Fibroblast of peridontal ligament (primary cell): Measurements from ENCODE around the gene ACSM2A.
"Not testable (repeated sequence)": the region's sequence is repeated elsewhere in the genome, so short reads cannot be mapped to it uniquely, and the experiment has no call there.

Experiments used
- DNase-seq: peaks from one replicate; pipeline ENCODE4 v3.0.0-alpha.2; 2010; ENCODE audit errors: extremely low read depth

ACSM2A gene

GRCh38 chr16:20451364-20451763 is at the start of gene ACSM2A:
ACSM2A (plus strand) TSS chr16:20451521; CDS start chr16:20460115, 8,594 bp downstream.
- not testable (repeated sequence) for DNase-seq

DNA sequence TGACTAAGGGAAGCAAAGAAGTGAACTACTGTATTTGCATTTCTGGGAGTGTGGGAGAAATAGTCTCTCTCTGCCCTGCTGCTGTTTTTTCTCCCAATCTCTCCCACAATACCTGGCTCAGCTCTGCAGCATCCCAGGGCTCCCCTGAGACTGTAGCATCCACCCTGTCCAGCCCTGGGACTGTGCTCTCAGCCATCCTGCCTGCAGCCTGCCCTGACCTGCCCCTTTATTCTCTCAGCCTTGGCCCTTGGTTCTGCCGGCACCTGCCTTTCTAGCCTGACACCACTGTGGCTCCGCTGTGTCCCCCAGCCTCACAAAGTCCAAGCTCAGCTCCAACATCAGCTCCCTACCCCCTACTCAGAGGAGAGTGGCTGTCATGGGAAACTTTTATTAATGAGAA is 48.7 kb upstream of the ACSM2A start:
- DNase-seq: no peak

DNA sequence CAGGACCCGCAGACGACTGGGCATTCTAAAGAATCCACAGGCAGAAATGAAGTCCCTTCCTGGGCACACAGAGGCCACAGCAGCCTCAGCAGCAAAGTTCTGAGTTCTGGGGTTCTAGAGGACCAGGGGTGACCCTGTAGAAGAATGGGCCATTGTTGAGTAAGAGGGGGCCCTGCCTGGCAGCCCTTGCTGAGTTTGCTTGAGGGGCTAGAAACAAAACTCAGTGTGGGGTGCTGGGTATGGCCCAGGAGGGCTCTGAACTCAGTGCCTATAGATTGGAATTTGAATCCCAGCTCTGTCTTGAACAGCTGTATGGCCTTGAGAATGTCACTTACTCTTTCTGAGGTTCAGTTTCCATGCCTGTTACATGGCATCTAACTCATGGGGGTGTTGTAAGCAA is 46.7 kb upstream of the ACSM2A start, which contains the start of gene PDILT:
Gene PDILT (minus strand): TSS at position 101 of the 400 bp plus-strand sequence. CDS start 5,437 bp downstream, outside the sequence.
- no peak for DNase-seq

DNA sequence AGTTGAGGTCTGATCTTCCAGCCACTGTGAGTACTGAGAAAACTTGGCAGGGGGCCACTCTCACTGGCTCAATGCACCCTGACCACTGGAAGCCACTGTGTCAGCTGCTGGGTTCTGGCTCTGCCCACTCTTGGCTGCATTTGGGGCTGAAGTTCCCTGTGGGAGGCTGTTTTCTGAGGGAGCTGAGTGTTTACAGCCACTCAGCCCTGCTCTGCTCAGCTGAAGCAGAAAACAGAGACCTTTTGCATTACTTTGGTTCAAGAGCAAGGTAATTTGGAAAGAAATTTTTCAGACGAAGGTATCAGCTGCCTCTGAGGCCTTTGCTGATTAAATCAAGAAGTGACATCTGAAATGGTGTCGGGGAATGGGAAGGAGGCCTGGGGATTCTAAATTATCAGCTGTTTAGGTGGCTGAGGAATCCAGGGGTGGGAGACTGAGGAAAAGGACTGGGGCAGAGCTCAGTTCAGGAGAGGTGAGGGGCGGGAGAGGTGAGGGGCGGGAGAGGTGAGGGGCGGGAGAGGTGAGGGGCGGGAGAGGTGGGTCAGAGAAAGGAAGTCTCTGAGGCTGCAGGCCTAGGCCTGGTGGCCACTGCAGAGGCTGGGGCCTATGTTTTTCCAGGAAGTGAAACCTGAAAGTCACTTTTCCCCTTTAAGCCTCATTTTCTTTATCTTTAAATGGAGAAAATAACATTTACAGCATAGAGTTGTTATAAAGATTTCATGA is 41.8 kb upstream of the ACSM2A start, which contains the start of gene ACSM5:
Gene ACSM5 (plus strand): TSS at position 137 of the 723 bp plus-strand sequence. CDS start 1,951 bp downstream, outside the sequence.
- no peak for DNase-seq

DNA sequence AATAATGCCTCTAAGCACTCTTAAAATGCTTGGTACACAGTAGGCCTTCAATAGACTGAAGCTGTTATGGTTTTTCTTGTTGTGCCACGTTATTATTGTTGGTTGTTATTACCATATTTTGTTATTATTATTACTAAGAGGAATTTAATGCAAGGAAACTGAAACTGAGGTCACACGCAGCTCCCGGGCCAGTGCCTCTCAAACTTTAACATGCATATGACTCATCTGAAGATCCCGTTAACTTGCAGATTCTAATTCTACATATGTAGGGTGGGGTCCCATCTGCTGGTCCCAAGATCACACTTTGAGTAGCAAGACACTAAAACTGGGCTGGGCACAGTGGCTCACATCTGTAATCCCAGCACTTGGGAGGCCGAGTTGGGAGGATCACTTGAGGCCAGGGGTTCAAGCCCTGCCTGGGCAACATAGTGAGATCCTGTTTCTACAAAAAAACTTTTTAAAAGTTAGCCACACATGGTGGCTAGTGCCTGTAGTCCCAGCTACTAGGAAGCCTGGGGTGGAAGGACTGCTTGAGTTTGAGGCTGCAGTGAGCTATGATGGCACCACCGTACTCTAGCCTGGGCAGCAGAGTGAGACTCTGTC is 41.1 kb upstream of the ACSM2A start:
- no peak for DNase-seq

DNA sequence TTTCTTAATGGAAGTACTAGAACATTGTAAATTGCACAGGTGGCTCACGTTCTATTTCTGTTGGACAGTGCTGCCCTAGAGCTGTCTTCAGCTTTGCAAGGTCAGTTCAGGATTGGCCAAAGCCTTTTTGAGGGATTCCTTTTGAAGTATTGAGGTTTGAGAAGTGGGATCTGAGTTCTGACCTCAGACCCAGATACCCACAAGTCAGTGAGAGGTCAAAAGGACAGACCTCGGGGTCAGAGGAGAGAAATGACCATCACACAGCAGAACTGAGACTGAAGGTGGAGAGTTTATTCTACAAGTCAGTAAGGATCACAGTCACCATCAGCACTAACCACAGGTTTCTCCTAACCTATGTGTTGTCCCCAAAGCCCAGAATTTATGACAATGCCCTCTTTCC is 40.3 kb upstream of the ACSM2A start:
- no peak for DNase-seq

- no peak for DNase-seq
Observed at GRCh38 chr16:20415541-20415940, 35.8 kb upstream of the ACSM2A start.

GRCh38 chr16:20419093-20419492 is 32.2 kb upstream of the ACSM2A start:
- DNase-seq: not testable (repeated sequence)

- DNase-seq: not testable (repeated sequence)
Observed at GRCh38 chr16:20421748-20422147, 29.6 kb upstream of the ACSM2A start.

GRCh38 chr16:20423772-20424128 is 27.6 kb upstream of the ACSM2A start:
- not testable (repeated sequence) for DNase-seq

DNA sequence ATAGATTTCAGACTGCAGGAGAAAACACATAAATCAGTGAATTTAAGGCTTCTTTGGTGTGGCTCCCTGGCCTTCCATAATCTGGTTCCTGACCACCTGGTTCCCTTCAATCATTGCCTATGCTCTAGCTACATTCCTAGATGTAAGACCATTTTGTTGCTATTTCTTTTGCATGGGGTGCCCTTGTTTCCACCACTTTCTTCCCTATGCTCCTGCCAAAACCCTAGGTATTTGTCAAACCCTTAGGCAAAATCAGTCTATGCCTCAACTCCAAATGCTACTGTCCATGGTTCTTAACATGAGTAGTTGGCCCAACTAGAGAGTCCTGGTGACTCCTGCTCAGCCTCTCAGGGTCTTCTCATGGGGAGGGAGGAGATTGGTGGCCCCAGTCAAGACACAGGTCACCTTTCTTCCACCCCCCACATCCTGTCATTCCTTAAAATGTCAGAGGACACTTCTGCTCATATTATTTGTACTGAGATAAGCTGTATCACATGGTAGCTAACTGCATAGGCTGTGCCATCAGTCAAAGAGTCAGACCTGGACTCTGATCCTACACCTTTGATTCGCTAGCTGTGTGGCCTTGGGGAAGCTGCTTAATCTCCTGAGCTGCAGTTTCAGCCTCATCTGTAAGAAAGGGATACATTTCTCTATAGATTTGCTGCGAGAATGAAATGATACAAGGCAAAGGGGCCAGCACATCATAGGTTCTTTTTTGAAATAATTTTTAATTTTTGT is 27.0 kb upstream of the ACSM2A start:
- DNase-seq: no peak

GRCh38 chr16:20427401-20427797 is 23.9 kb upstream of the ACSM2A start:
- DNase-seq: not testable (repeated sequence)

- not testable (repeated sequence) for DNase-seq
Observed at GRCh38 chr16:20429499-20429898, 21.8 kb upstream of the ACSM2A start.

- not testable (repeated sequence) for DNase-seq
Observed at GRCh38 chr16:20430480-20430879, 20.8 kb upstream of the ACSM2A start.

GRCh38 chr16:20430948-20431347 is 20.4 kb upstream of the ACSM2A start:
- DNase-seq: no peak

DNA sequence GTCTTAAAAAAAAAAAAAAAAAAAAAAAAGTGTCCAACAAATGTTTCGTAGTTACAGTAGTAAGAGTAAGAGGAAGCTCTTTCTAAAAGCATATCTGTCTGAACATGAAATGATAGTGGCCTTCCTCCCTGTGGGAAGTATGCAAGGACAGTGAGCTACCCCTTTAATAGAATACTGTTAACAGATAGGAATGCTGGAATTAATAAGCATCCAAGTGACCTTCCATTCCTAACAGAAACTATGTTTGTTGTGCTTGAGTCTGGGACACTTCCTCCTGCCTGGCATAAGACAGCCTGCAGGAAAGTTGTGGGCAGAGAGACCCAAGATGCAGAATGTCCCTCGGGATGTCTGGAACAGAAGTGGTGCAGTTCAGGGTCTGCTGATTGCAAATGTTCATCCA is 12.4 kb upstream of the ACSM2A start:
- not testable (repeated sequence) for DNase-seq

DNA sequence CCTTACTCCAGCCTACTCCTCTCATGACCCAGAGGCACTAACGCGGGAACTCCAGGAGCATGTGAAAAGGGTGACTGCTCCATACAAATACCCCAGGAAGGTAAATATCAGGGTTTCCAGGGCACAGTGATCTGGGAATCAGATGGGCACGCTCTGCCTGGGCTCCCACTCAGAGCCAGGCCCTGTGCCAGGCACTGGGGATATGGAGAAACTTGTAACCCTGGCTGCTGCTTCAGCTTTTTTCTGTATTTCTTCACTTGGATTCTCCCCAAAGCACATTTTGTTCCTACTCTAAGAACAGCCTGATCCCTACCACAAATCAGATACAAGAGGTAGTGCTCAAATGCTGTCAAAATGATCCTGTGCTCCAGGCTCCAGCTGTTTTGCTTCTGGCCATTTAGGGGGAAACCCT is 11.5 kb upstream of the ACSM2A start:
- DNase-seq: not testable (repeated sequence)

DNA sequence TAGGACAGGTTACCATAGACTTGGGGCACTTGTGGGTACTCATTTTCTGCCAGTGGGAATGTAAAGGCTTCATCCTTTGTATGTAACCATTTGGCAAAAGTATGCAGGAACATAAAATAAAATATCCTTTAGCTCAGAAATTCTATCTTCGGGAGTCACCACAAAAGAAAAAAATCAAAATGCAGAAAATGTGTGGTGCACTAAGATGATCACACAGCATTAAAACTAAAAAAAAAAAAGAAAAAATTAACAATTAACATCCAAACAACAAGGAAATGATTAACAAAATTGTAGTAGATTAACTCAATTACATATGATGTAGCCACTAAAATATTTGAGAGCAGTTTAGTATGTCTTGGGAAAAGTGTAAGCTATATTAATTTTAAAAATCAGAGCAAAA is 10.6 kb upstream of the ACSM2A start:
- not testable (repeated sequence) for DNase-seq

GRCh38 chr16:20441191-20441590 is 10.1 kb upstream of the ACSM2A start:
- DNase-seq: no peak

DNA sequence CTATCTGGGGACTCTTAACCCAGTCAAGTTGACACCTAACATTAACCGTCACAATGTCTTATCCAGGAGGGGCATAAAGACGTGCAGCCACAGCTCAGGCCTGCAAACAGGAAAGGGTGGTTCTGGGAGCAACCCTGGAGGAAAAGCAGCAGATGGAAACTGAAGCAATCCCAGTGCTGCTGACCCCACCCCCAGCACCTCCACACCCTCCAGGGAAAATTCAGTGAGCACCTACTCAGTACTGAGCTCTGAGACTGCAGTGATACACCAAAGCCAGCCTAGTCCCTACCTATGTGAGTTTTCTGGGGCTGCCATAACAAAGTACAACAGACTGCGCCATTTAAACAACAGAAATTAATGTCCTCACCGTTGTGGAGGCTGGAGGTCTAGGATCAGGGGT is 9.5 kb upstream of the ACSM2A start:
- not testable (repeated sequence) for DNase-seq

DNA sequence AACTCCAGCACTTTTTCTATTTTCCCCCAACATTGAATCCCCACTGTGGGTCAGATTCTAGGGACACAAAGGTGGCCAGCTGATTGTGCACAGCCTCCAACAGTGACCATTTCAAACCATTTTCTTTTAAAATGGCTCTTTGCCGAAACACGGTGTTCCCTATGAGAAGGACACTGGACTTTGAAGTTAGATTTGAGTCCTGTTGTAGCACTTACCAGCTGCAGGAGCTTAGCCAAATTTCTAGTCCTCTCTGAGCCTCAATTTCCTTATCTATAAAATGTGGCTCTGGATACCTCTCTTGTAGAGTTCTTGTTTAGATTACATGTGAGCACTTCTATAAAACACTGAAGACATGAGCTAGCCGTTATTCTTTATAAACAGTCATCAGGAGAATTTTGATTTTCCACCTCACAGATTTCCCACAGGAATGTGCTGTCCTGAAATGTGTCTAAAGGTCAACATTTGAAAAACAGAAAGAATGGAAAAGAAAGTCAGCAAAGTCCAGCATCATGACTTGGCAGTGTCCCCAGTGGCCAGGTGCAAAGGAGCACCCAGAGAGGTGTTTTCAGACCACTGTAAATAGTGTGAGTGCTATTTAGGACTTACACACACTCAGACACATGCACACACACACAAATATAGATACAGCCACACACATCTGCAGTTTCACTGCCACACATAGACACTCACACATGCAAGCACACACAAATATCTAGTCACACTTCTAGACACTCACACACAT is 4.5 kb upstream of the ACSM2A start:
- DNase-seq: not testable (repeated sequence)

- DNase-seq: not testable (repeated sequence)
Observed at GRCh38 chr16:20453633-20454032, 2.3 kb downstream of the ACSM2A start.
